ENCODE data around the gene NANS. TPM values are rescaled to one million over a fixed set of nuclear protein-coding genes. Genes with fewer than 3 reads are reported as not detected.

The NANS gene
- total RNA-seq, 4 donors from 2014 or later: 46.2 to 72.0 (median 58.4) TPM

DNA sequence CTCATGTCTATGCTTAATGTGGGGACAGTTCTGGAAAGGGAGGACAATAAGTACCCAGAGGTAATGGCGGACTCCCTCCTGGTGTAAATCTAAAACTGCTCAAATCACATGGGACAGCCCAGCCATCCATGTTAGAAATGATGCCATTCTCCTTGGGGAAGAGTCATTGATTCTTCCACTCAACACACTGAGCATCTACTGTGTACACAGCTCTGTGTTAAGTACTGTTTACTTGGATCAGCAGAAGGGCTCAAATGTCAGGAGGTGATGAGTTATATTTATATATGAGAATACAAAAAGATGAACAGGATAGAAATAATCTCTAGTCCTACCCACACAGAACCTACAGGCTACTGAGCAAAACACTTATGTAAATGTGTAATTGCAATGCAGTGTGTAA, 31.8 kb upstream of the NANS start:
- intact Hi-C loops (cut with DNase I): no loop called here
- Histone ChIP-seq H3K27ac (no peak overlapping the region), H3K4me3 (no peak overlapping the region), H3K27me3 (no peaks in the 10 kb centered on the region), H3K9me3 (no peaks in the 10 kb centered on the region), H3K4me1 (no peaks in the 10 kb centered on the region), H3K36me3 (peaks cover 0 to 26% (median 0%) of the 10 kb centered on the region in 3 donors)
- TF ChIP-seq, protein P1, sequence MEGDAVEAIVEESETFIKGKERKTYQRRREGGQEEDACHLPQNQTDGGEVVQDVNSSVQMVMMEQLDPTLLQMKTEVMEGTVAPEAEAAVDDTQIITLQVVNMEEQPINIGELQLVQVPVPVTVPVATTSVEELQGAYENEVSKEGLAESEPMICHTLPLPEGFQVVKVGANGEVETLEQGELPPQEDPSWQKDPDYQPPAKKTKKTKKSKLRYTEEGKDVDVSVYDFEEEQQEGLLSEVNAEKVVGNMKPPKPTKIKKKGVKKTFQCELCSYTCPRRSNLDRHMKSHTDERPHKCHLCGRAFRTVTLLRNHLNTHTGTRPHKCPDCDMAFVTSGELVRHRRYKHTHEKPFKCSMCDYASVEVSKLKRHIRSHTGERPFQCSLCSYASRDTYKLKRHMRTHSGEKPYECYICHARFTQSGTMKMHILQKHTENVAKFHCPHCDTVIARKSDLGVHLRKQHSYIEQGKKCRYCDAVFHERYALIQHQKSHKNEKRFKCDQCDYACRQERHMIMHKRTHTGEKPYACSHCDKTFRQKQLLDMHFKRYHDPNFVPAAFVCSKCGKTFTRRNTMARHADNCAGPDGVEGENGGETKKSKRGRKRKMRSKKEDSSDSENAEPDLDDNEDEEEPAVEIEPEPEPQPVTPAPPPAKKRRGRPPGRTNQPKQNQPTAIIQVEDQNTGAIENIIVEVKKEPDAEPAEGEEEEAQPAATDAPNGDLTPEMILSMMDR (IDR thresholded peaks at IDR 0.05): no peak
- TF ChIP-seq POLR2A (IDR thresholded peaks at IDR 0.05): no peak
- DNase-seq: no peak
- WGBS, 2 donors: 100% methylated on average over 1 of the region's 1 CpG

DNA sequence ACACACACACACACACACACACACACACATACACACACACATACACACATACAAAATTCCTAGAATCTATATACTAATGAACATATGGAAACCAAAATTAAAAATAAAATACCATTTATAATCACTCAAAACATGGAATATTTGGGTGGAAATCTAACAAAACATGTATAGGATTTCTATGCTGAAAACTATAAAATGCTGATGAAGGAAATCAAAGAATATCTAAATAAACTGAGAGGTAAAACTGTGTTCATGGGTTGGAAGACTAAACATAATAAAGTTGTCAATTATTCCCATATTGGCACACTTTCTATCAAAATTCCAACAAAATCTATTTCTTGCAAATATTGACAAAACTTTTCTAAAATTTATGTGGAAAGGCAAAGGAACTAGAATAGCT, 25.4 kb upstream of the NANS start:
- H3K4me3 ChIP-seq: no peak overlapping the region
- no peaks in the 10 kb centered on the region for H3K27me3 ChIP-seq
- intact Hi-C loops (cut with DNase I): loop anchor here (10.0 kb wide), 1 partner anchor 106 kb away; the partner anchor contains the start of gene TRMO
- DNase-seq: no peak
- no peaks in the 10 kb centered on the region for H3K36me3 ChIP-seq
- H3K27ac ChIP-seq: no peak overlapping the region
- no peaks in the 10 kb centered on the region for H3K9me3 ChIP-seq
- H3K4me1 ChIP-seq: peaks cover 3 to 11% (median 5%) of the 10 kb centered on the region in 3 donors
- TF ChIP-seq POLR2A (IDR thresholded peaks at IDR 0.05): no peak
- TF ChIP-seq, protein P1 (IDR thresholded peaks at IDR 0.05): no peak

DNA sequence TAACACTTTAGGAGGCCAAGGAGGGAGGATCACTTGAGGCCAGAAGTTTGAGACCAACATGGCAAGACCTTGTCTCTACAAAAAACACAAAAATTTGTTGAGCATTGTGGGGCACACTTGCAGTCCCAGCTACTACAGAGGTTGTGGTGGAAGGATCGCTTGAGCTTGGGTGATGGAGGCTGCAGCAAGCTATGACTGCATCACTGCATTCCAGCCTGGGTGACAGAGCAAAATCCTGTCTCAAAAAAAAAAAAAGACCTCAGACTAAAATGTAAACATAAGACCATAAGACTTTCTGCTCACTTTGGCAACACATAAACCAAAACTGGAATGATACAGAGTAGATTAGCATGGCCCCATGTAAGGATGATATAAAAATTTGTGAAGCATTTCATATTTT, 24.6 kb upstream of the NANS start:
- Histone ChIP-seq H3K36me3 (no peaks in the 10 kb centered on the region), H3K4me3 (no peak overlapping the region), H3K9me3 (no peaks in the 10 kb centered on the region), H3K27ac (no peak overlapping the region), H3K4me1 (peaks cover 3 to 16% (median 5%) of the 10 kb centered on the region in 3 donors), H3K27me3 (no peaks in the 10 kb centered on the region)
- WGBS, 2 donors: 78 to 87% methylated on average over 1 of the region's 1 CpG
- intact Hi-C loops (cut with DNase I): loop anchor here (10.0 kb wide), 1 partner anchor 107 kb away; the partner anchor contains the start of gene TRMO
- no peak for DNase-seq
- TF ChIP-seq POLR2A (IDR thresholded peaks at IDR 0.05): no peak
- TF ChIP-seq, protein P1 (IDR thresholded peaks at IDR 0.05): no peak

DNA sequence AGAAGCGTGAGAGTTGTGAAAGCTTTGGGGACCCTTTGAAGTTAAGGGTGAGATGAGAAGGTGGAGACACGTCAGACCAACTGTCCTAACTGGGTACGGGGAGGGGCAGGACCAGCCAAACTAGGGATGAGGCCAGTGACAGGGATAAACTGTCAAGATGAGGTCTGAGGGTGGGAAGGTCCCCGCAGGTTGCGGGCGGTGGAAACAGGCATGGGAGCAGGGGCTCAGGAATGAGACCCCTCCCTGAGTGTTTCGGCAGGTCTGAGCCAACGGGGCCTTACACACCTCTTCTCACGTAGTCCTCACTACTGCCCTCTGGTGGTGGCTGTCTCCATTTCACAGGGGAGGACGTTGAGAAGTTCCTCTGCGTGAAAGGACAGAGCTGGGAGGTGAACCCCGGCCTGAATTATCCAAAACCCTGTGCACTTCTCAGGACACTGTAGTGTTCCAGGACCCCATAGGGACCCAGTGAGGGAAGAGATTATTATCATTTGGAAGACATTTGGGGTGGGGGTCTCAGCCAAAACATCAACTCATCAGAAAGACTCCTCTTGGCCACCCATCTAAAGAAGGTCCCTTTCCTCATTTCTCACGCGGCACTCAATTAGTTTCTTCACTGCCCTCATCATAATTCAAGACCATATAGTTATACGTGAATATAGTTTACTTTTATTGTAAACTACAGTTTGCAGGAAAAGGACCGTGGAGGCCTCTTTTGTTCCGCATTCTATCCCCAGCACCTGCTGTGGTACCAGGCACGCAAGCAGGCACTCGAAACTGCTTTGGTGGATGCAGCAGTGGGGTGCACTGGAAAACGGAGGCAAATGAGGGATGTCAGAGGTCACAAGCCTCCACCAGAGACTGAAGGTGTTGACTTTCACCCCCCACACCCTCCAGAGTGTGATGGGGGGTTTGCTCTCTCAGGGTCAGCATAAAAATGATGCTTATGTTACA, 21.7 kb upstream of the NANS start:
- H3K36me3 ChIP-seq: no peaks in the 10 kb centered on the region
- H3K27ac ChIP-seq: peak overlapping the region in 2 of 4 donors; percentile 42 to 62
- no peaks in the 10 kb centered on the region for H3K27me3 ChIP-seq
- no peak for TF ChIP-seq POLR2A (IDR thresholded peaks at IDR 0.05)
- TF ChIP-seq, protein P1 (IDR thresholded peaks at IDR 0.05): peak; percentile 74 to 86 (median 76)
- intact Hi-C loops (cut with DNase I): loop anchor here (10.0 kb wide), 1 partner anchor 110 kb away; the partner anchor contains the start of gene TRMO
- H3K4me1 ChIP-seq: peaks cover 3 to 25% (median 5%) of the 10 kb centered on the region in 3 donors
- DNase-seq: peak; percentile 27
- 29 to 41% methylated on average over 18 of the region's 20 CpGs for WGBS, 2 donors
- no peaks in the 10 kb centered on the region for H3K9me3 ChIP-seq
- peak overlapping the region in 1 of 4 donors; percentile 12 for H3K4me3 ChIP-seq

DNA sequence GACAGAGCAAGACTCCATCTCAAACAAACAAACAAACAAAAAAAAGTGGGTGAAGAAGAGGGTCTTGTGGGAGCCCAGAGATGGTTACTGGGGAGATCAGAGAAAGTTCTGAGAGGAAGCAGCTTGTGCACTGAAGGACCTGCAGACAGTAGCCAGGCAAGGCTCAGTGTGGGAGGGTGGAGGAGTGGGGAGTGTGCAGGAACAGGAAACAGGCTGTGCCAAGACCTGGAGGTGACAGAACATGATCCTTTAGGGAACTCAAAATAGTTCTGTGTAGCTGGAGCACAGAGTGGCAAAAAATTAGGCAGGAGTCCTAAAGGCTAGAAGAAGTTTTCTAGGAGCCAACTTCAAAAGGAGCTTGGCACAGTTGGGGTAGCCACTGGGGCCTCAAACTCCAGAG, 19.2 kb upstream of the NANS start:
- H3K27ac ChIP-seq: peak overlapping the region in 3 of 4 donors; percentile 7 to 55 (median 23)
- intact Hi-C loops (cut with DNase I): loop anchor here (10.0 kb wide), 1 partner anchor 113 kb away; the partner anchor contains the start of gene TRMO

More for the DNA sequence above, 19.2 kb upstream of the NANS start:
- peaks cover 3 to 25% (median 5%) of the 10 kb centered on the region in 3 donors for H3K4me1 ChIP-seq
- TF ChIP-seq, protein P1 (IDR thresholded peaks at IDR 0.05): no peak
- no peak for TF ChIP-seq POLR2A (IDR thresholded peaks at IDR 0.05)
- no peaks in the 10 kb centered on the region for H3K27me3 ChIP-seq
- H3K9me3 ChIP-seq: no peaks in the 10 kb centered on the region
- no peak overlapping the region for H3K4me3 ChIP-seq
- DNase-seq: no peak
- H3K36me3 ChIP-seq: no peaks in the 10 kb centered on the region

Measured in esophagus squamous epithelium (tissue), 5 donors.